Measurements from ENCODE around the gene DPAGT1.

DNA sequence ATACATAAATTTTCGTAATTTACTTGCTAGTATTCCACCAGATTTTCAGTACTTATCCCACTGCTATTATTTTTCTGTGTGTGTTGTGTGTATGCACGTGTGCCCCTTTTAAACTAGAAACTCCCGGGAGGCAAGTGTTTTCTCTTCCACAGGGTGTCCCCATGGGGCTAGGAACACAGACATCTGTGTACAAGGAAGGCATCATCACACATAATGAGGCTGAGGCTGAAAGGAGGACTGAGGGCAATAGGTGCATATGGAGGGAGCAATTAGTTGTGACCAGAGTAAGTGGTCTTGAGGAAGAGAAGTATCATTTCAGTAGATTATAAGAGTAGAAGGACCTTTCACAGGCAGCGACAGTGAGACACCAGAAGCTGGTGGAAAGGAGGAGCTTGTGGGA, 2.1 kb upstream of the DPAGT1 start:
- TF ChIP-seq, protein P1, sequence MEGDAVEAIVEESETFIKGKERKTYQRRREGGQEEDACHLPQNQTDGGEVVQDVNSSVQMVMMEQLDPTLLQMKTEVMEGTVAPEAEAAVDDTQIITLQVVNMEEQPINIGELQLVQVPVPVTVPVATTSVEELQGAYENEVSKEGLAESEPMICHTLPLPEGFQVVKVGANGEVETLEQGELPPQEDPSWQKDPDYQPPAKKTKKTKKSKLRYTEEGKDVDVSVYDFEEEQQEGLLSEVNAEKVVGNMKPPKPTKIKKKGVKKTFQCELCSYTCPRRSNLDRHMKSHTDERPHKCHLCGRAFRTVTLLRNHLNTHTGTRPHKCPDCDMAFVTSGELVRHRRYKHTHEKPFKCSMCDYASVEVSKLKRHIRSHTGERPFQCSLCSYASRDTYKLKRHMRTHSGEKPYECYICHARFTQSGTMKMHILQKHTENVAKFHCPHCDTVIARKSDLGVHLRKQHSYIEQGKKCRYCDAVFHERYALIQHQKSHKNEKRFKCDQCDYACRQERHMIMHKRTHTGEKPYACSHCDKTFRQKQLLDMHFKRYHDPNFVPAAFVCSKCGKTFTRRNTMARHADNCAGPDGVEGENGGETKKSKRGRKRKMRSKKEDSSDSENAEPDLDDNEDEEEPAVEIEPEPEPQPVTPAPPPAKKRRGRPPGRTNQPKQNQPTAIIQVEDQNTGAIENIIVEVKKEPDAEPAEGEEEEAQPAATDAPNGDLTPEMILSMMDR (IDR thresholded peaks at IDR 0.05): no peak
- no peak for TF ChIP-seq POLR2A (IDR thresholded peaks at IDR 0.05)

All from uterus (tissue), 2 donors.